Heart left ventricle (tissue), 16 donors: Measurements from ENCODE around the gene MAML2. TPM values are rescaled to one million over a fixed set of nuclear protein-coding genes. Genes with fewer than 3 reads are reported as not detected.

Experiments used
- ATAC-seq, 4 donors: fragments of 200-7000 bp; cut with Tn5 transposase; one replicate each; pipeline ENCODE4 v1.9.1; 2020 to 2022; ENCODE audit warnings: moderate library complexity in 4 of 4, mild to moderate bottlenecking in 3 of 4, moderate number of reproducible peaks in 1 of 4
- DNase-seq, 5 donors: peaks; one replicate each; pipeline ENCODE4 v3.0.0-alpha.2; 2020
- H3K27ac ChIP-seq, 12 donors: fragments of 200-600 bp; sonication (generic) in 4 of 12; one replicate each; pipeline versions ENCODE4 v1.5.0 to v1.8.0; 2016 to 2022; ENCODE audit warnings: mild to moderate bottlenecking in 2 of 12
- H3K27me3 ChIP-seq, 9 donors: fragments of 200-600 bp; sonication (generic) in 2 of 9; one replicate each; pipeline versions ENCODE4 v1.5.1 to v1.8.0; 2016 to 2022; ENCODE audit warnings: mild to moderate bottlenecking in 3 of 9
- H3K36me3 ChIP-seq, 9 donors: fragments of 200-600 bp; sonication (generic) in 2 of 9; one replicate each; pipeline versions ENCODE4 v1.5.0 to v1.8.0; 2018 to 2022; ENCODE audit warnings: mild to moderate bottlenecking in 2 of 9
- H3K4me1 ChIP-seq, 12 donors: fragments of 200-600 bp; sonication (generic) in 4 of 12; one replicate each; pipeline versions ENCODE4 v1.5.0 to v1.8.0; 2016 to 2022; ENCODE audit warnings: mild to moderate bottlenecking in 3 of 12
- H3K4me3 ChIP-seq, 12 donors: fragments of 200-600 bp; sonication (generic) in 4 of 12; one replicate each; pipeline versions ENCODE4 v1.5.0 to v1.8.0; 2017 to 2022; ENCODE audit warnings: mild to moderate bottlenecking in 9 of 12, moderate library complexity in 4 of 12
- H3K9me3 ChIP-seq, 12 donors: fragments of 200-600 bp; sonication (generic) in 4 of 12; one replicate each; pipeline versions ENCODE4 v1.5.0 to v1.8.0; 2016 to 2022; ENCODE audit warnings: mild to moderate bottlenecking in 1 of 12
- POLR2A ChIP-seq, 2 donors: fragments of 450-650 bp; IDR thresholded peaks; one replicate each; pipeline ENCODE4 v1.6.1; 2017; ENCODE audit warnings: antibody characterized with exemption in 2 of 2, mild to moderate bottlenecking in 2 of 2, moderate library complexity in 2 of 2
- WGBS, 4 donors: extraction: QIAGEN DNeasy Blood & Tissue Kit in 2 of 4; methylation state at CpG; one replicate each; pipeline versions ENCODE4 v1.1.5 to v1.1.7; 2013 to 2018; 5-methylcytosine and 5-hydroxymethylcytosine counted together
- intact Hi-C, 10 donors: fragments of 100-400 bp; cut with DNase I; formaldehyde crosslinking; loops; one replicate each; pipeline versions ENCODE4 v1.11.1 to v1.14.2; 2022
- polyA plus RNA-seq, 2 donors: library from polyadenylated mRNA; stranded (reverse); fragments of 200-250 nt; gene quantifications; one replicate each; pipeline ENCODE4 v1.2.3, GENCODE V29; 2013
- total RNA-seq, 9 donors: library from RNA; depleted of rRNA in 2 of 9; stranded (reverse); fragments of >200 nt in 2 of 9; fragmentation: NEBNext Ultra II Directional in 3 of 9; extraction: Animal tissue kit (Norgen Biotek cat#: 25700) in 3 of 9; gene quantifications; one replicate each; pipeline versions ENCODE4 v1.1.0 to v1.2.4, GENCODE V29; 2016 to 2023
- TF ChIP-seq, protein P1 (sequence below), 12 donors: fragments of 200-600 bp; sonication (generic) in 4 of 12; IDR thresholded peaks; one replicate each; pipeline versions ENCODE4 v1.5.0 to v1.8.0; 2018 to 2022; ENCODE audit warnings: antibody characterized with exemption in 12 of 12, mild to moderate bottlenecking in 5 of 12
- donor health status: ischemic (EF 13 %, LVEDD 7.1; RV severe dilation, severe dysfunction).
- donor health status: healthy with polysubstance abuse.
- donor health status: DM: no; HTN: yes; CAD: no.
- donor health status: DM: no; HTN: no; CAD: no.
- donor health status: ischemic (EF 25% LVEDD 6.9; RV normal size, moderate dysfunction).
- donor health status: ischemic (EF 25% LVEDD 5.7; RV mildly dilated, moderate dysfunction).
- donor health status: healthy.
- donor health status: DM: yes; HTN: yes; CAD: no.
- donor health status: ischemic (EF 35%, LVEDD 5.7; RV mildly dilated, moderate dysfunction).
- donor health status: nonischemic (EF 11% LVEDD 7.7; RV severe dilation, severe dysfunction).
- donor health status: DM: yes; HTN: yes; CAD: no.
- donor health status: PGD.
- donor health status: ischemic (EF 29% LVEDD 5.4; RV normal size, mild dysfunction).
- donor health status: nonischemic (EF 23%, LVEDD 6.1; RV moderate dilation, normal function).

The MAML2 gene
- total and polyA plus RNA-seq, 11 donors = 1.3 to 10.8 (median 4.8) TPM

DNA sequence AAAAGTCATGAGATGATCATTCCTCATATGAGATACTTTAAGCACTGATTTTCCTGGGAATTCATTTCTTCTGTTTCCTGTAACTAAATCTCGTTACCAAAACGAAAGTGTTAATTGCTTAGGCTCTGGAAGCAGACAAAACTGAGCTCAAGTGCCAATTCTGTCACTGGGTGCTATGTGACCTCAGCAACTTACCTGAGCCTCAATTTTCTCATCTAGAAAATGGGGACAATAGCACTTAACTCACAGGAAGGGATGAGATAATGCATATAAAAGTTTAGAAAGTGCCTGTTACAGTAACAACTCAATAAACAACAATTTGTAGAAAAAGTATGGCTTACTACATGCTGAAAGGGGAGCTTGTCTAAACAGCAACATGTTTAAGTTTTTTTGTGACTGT lies 248.8 kb downstream of the MAML2 start:
- ATAC-seq (no peak), DNase-seq (no peak)
- H3K9me3 ChIP-seq = no peaks in the 10 kb centered on the region
- H3K27ac ChIP-seq = no peak overlapping the region
- no peak overlapping the region for H3K4me3 ChIP-seq
- H3K4me1 ChIP-seq = peaks cover 0 to 41% (median 11%) of the 10 kb centered on the region in 12 donors
- peaks cover 0 to 21% (median 6%) of the 10 kb centered on the region in 9 donors for H3K36me3 ChIP-seq
- 50 to 66% (median 58%) methylated on average over 2 of the region's 2 CpGs for WGBS, 4 donors
- no peaks in the 10 kb centered on the region for H3K27me3 ChIP-seq
- intact Hi-C loops = no loop called here
- TF ChIP-seq, protein P1, sequence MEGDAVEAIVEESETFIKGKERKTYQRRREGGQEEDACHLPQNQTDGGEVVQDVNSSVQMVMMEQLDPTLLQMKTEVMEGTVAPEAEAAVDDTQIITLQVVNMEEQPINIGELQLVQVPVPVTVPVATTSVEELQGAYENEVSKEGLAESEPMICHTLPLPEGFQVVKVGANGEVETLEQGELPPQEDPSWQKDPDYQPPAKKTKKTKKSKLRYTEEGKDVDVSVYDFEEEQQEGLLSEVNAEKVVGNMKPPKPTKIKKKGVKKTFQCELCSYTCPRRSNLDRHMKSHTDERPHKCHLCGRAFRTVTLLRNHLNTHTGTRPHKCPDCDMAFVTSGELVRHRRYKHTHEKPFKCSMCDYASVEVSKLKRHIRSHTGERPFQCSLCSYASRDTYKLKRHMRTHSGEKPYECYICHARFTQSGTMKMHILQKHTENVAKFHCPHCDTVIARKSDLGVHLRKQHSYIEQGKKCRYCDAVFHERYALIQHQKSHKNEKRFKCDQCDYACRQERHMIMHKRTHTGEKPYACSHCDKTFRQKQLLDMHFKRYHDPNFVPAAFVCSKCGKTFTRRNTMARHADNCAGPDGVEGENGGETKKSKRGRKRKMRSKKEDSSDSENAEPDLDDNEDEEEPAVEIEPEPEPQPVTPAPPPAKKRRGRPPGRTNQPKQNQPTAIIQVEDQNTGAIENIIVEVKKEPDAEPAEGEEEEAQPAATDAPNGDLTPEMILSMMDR (IDR thresholded peaks at IDR 0.05) = no peak
- TF ChIP-seq POLR2A (IDR thresholded peaks at IDR 0.05) = no peak

DNA sequence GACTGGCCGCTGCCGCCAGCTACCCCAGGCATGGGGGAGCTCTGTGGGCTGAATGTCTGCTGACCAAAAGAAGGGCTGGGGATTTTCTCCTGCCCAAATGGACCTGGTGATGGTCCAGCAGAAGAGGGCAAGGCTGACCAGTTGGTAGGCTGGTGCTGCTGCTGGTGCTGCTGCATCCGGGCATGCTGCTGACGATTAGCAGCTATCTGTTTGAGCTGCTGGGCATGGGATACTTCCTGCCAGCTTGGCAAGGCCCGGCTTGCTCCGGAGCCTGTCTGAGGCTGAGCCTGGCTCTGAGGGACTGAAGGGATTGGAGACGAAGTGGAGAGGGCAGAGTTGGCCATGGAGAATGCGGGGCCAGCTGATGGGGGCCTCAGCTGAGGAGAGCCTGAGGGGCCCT lies 250.5 kb downstream of the MAML2 start:
- Histone ChIP-seq H3K9me3 (no peaks in the 10 kb centered on the region), H3K27me3 (no peaks in the 10 kb centered on the region), H3K27ac (no peak overlapping the region), H3K36me3 (peaks cover 0 to 21% (median 6%) of the 10 kb centered on the region in 9 donors), H3K4me1 (peaks cover 0 to 26% (median 2%) of the 10 kb centered on the region in 12 donors), H3K4me3 (no peak overlapping the region)
- WGBS, 4 donors = 95 to 97% (median 96%) methylated on average over 8 of the region's 8 CpGs
- TF ChIP-seq POLR2A (IDR thresholded peaks at IDR 0.05) = no peak
- TF ChIP-seq, protein P1 (IDR thresholded peaks at IDR 0.05) = no peak
- DNase-seq (no peak), ATAC-seq (peak in 1 of 4 donors; percentile 20)
- intact Hi-C loops = no loop called here

DNA sequence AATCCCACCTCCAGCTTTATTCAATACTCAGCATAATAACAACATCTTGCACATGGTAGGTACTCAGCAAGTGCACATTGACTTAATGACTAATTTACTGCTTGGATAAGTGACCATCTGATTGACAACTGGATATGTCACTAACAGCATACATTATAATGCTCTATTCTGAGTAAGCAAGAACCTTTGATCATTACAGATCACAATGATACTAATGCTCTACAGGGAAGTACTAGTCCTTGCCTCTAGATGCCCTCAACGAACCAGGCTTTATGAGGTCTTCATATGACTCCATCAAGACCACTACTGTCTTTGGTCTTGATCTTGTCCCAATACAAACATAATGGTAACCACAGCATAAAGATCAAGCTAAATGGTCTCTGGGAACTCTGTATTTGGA lies 251.5 kb downstream of the MAML2 start:
- WGBS, 4 donors = 83 to 100% (median 85%) methylated on average over 1 of the region's 1 CpG
- H3K27ac ChIP-seq = no peak overlapping the region
- intact Hi-C loops = no loop called here

DNA sequence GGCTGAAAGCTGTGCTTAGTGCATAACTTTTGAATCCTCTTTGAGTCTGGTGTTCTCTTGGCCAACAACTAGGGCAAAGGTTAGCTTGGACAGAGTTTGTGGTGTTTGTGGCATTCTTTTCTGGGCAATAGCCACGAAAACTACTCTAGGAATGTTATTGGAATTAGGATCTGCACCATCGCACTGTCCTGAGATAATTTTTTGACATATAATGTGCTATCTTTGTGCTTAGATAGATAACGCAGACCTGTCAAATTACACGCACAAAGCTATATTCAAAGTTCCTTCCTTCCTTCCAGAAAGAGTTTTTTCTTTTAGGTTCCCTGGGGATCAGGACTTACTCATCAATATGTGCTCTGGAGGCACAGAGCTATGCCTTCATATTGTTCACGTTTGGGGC lies 252.3 kb downstream of the MAML2 start:
- H3K4me3 ChIP-seq = no peak overlapping the region
- H3K36me3 ChIP-seq = peaks cover 0 to 21% (median 6%) of the 10 kb centered on the region in 9 donors
- no peak for TF ChIP-seq POLR2A (IDR thresholded peaks at IDR 0.05)
- TF ChIP-seq, protein P1 (IDR thresholded peaks at IDR 0.05) = no peak
- no peaks in the 10 kb centered on the region for H3K9me3 ChIP-seq
- no peak for DNase-seq
- H3K27me3 ChIP-seq = no peaks in the 10 kb centered on the region
- 53 to 72% (median 63%) methylated on average over 5 of the region's 5 CpGs for WGBS, 4 donors
- intact Hi-C loops = no loop called here
- ATAC-seq = no peak
- no peak overlapping the region for H3K27ac ChIP-seq
- peaks cover 0 to 21% (median 4%) of the 10 kb centered on the region in 12 donors for H3K4me1 ChIP-seq

More for the DNA sequence above, 251.5 kb downstream of the MAML2 start:
- H3K27me3 ChIP-seq = no peaks in the 10 kb centered on the region
- TF ChIP-seq, protein P1 (IDR thresholded peaks at IDR 0.05) = peak in 1 of 12 donors; percentile 6
- TF ChIP-seq POLR2A (IDR thresholded peaks at IDR 0.05) = no peak
- H3K9me3 ChIP-seq = no peaks in the 10 kb centered on the region
- DNase-seq = no peak
- peaks cover 0 to 21% (median 6%) of the 10 kb centered on the region in 9 donors for H3K36me3 ChIP-seq
- H3K4me1 ChIP-seq = peaks cover 0 to 22% (median 3%) of the 10 kb centered on the region in 12 donors
- H3K4me3 ChIP-seq = no peak overlapping the region
- peak in 1 of 4 donors; percentile 39 for ATAC-seq
